SU-DHL-6 (cell line): ENCODE measurements around the gene SREBF1.

ENCODE experiments used
- CTCF ChIP-seq: fragments of 200-600 bp; sonication (generic); IDR thresholded peaks from one replicate; pipeline ENCODE4 v1.5.1; 2017; ENCODE audit warnings: antibody characterized with exemption, mild to moderate bottlenecking, low read length, moderate library complexity; ENCODE audit not compliant: insufficient read depth, poor library complexity, severe bottlenecking
- EZH2phosphoT487 ChIP-seq: fragments of 200-600 bp; sonication (generic), shearing (Covaris generic); conservative IDR thresholded peaks from 2 replicates; pipeline ENCODE4 v1.6.1; 2018; ENCODE audit warnings: mild to moderate bottlenecking, antibody characterized with exemption, low read length, moderate library complexity, mixed read lengths

DNA sequence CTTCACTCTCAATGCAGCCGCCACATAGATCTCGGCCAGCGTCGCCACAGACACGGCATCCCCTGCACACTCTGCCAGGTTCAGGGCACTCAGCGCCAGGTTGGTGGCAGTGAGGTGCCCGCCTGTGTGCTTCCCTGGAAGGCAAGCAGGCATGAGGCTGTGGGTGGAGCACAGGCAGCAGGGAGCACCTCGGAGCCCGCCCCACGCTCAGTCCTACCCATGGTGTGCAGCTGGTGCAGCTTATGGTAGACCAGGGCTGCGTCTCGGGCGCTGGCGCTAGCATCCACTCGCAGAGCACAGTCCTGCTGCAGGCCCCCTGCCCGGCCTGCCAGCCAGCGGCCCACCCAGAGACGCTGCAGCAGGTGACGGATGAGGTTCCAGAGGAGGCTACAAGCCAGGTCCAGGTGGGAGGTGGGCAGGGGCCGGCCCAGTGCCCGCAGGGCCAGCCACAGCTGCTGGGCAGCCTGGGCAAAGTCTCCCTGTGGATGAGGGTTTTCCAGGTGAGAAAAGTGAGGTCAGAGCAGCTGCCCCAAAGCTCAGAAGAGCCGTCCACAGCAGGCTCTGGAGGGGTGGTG lies 20.5 kb downstream of the SREBF1 start:
- TF ChIP-seq CTCF (no peak), EZH2phosphoT487 (no peak)
